ENCODE results near the gene FNTB. TPM values are rescaled to one million over a fixed set of nuclear protein-coding genes. Genes with fewer than 3 reads are reported as not detected.

The FNTB gene
- polyA plus RNA-seq, 1 experiment = 33.8 TPM

DNA sequence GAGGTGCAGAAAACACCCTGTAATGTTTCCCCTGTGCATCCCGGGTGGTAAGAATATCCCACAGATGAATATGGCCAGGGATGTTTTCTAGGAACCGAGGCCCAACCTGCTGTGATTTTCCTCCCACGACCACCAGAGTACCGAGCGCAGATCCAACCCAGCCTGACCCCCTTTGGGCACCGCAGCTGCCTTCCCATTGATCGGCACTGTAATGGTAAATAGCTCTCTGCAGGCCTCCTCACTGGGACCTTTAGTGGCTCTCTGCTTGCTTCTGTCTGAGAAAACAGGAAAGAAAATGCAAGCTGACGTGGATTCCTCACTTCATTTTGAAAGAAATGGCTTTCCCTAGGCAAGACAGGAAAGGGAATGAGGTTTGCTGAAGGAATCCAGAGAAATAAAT is 12.1 kb upstream of the FNTB start:
- ChIA-PET POLR2A (interaction anchor here (0.7 kb wide), 1 partner anchor 151 kb away, joined by 5 read pairs; no protein-coding TSS in a partner anchor), CTCF (interaction anchor here (2.8 kb wide), 1 partner anchor 10 kb away, joined by 14 read pairs; no protein-coding TSS in a partner anchor)

GRCh38 chr14:64979336-64980074 is 7.2 kb upstream of the FNTB start:
- no peak for DNase-seq (ENCODE audit: low read depth)
- no peak for TF ChIP-seq CTCF (IDR thresholded peaks at IDR 0.05; ENCODE audit: insufficient read depth, low read depth, low read length)
- ChIA-PET CTCF (interaction anchor here (0.7 to 1.4 kb wide), 3 partner anchors 10 to 157 kb away, joined by 3 to 6 read pairs (median 3); no protein-coding TSS in a partner anchor), POLR2A (no interaction called here)
- H3K4me3 ChIP-seq (ENCODE audit: low read depth, low read length) = no peak overlapping the region
- peaks cover 5% of the 10 kb centered on the region for H3K27me3 ChIP-seq (ENCODE audit: control insufficient read depth, insufficient read depth, low read length)
- H3K36me3 ChIP-seq (ENCODE audit: control insufficient read depth, insufficient read depth, low read length) = no peaks in the 10 kb centered on the region

More for the DNA sequence above, 12.1 kb upstream of the FNTB start:
- H3K36me3 ChIP-seq (ENCODE audit: control insufficient read depth, insufficient read depth, low read length) = no peaks in the 10 kb centered on the region
- DNase-seq (ENCODE audit: low read depth) = no peak
- H3K4me3 ChIP-seq (ENCODE audit: low read depth, low read length) = no peak overlapping the region
- no peak for TF ChIP-seq CTCF (IDR thresholded peaks at IDR 0.05; ENCODE audit: insufficient read depth, low read depth, low read length)
- H3K27me3 ChIP-seq (ENCODE audit: control insufficient read depth, insufficient read depth, low read length) = peaks cover 4% of the 10 kb centered on the region

DNA sequence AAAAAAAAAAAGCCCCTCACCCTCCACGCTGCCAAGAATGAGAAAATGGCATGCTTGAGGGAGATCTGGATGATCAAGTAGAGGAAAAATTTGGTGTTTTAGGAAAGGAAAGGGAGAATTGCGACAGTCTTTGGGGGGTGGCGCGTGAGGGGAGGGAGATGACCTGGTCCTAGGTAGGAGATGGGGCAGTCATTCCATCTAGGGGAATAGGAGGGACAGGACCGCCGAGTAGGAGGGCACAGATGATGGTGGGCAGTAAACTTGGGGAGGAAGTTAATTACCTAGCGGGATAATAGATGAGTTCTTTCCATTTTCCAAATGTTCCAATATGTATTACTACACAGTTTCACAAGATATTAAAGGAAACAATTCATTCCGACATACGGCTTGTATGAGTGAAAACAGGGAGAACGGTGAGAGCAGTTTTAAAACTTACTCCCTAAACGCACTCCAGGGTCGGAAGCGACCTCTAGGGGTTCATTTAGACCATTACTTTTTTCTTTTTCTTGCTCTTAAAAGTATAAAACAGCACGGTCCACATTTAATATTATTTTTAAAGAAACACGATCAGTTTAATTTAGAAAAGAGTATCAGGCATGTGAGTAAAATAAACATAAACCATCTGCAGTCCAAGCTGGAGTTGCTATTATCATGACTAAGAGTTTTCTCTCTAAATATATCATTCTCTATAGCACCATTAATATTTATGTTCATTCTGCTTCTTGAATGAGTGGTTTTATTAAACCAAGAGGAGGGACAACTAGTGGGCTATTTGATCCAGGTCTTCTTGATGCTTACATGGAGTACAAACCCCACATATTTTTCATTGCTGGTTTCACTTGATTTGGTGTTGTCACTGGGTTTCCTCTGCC is 3.0 kb upstream of the FNTB start:
- Histone ChIP-seq H3K4me3 (ENCODE audit: low read depth, low read length) (0 out of 2 replicates have a peak overlapping the region, but pooled peaks have one; percentile 6), H3K36me3 (ENCODE audit: control insufficient read depth, insufficient read depth, low read length) (no peaks in the 10 kb centered on the region), H3K27me3 (ENCODE audit: control insufficient read depth, insufficient read depth, low read length) (peaks cover 5% of the 10 kb centered on the region; the same call in 1 of the 2 replicates)
- POLR2A ChIA-PET = no interaction called here
- CTCF ChIA-PET = interaction anchor here (0.8 to 2.5 kb wide), 8 partner anchors 9 to 183 kb away, joined by 3 to 14 read pairs (median 4); no protein-coding TSS in a partner anchor
- peak; percentile 73 for TF ChIP-seq CTCF (IDR thresholded peaks at IDR 0.05; ENCODE audit: insufficient read depth, low read depth, low read length)
- no peak for DNase-seq (ENCODE audit: low read depth)

DNA sequence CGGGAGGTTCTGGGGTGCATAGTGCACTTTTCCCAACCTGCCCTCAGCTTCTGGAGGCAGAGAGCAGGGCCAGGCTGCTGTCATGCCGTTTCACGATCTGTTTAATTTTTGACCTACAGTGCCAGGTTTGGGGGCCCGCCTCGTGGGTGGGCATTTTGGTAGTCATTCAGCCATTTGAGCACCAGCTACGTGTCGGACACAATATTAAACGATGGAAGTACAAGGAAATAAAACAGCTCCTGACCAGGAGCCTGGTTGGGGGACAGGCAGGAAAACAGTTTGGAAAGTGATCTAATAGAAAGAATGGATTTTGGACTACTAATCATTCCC is 708 bp downstream of the FNTB start:
- Histone ChIP-seq H3K4me3 (ENCODE audit: low read depth, low read length) (peak overlapping the region; percentile 67), H3K27me3 (ENCODE audit: control insufficient read depth, insufficient read depth, low read length) (0 out of 2 replicates have a peak, but pooled peaks cover 3% of the 10 kb centered on the region), H3K36me3 (ENCODE audit: control insufficient read depth, insufficient read depth, low read length) (peaks cover 2% of the 10 kb centered on the region; the same call in 1 of the 2 replicates)
- CTCF ChIA-PET = interaction anchor here (0.7 to 5.0 kb wide), 20 partner anchors 9 to 781 kb away, joined by 3 to 60 read pairs (median 4); no protein-coding TSS in a partner anchor
- TF ChIP-seq CTCF (IDR thresholded peaks at IDR 0.05; ENCODE audit: insufficient read depth, low read depth, low read length) = no peak
- POLR2A ChIA-PET = interaction anchor here (0.5 kb wide), 1 partner anchor 288 kb away, joined by 7 read pairs; no protein-coding TSS in a partner anchor
- DNase-seq (ENCODE audit: low read depth) = no peak

- peaks cover 2% of the 10 kb centered on the region; the same call in 1 of the 2 replicates for H3K36me3 ChIP-seq (ENCODE audit: control insufficient read depth, insufficient read depth, low read length)
- ChIA-PET POLR2A (no interaction called here), CTCF (interaction anchor here (0.6 to 5.0 kb wide), 2 partner anchors 31 to 103 kb away, joined by 3 to 60 read pairs; no protein-coding TSS in a partner anchor)
- DNase-seq (ENCODE audit: low read depth) = no peak
- H3K27me3 ChIP-seq (ENCODE audit: control insufficient read depth, insufficient read depth, low read length) = no peaks in the 10 kb centered on the region
- no peak for TF ChIP-seq CTCF (IDR thresholded peaks at IDR 0.05; ENCODE audit: insufficient read depth, low read depth, low read length)
- no peak overlapping the region for H3K4me3 ChIP-seq (ENCODE audit: low read depth, low read length)
These were observed 3.6 kb downstream of the FNTB start for GRCh38 chr14:64990296-64990695.

Data from BJ (cell line).